ENCODE data around the gene PIK3CG. TPM values are rescaled to one million over a fixed set of nuclear protein-coding genes. Genes with fewer than 3 reads are reported as not detected.
"Not testable (repeated sequence)": the region's sequence is repeated elsewhere in the genome, so short reads cannot be mapped to it uniquely, and the experiment has no call there.

The PIK3CG gene
- 0.84 and 1.2 TPM in 2 replicates for total RNA-seq (2014; rRNA removed; shearing (Covaris generic))

GRCh38 chr7:106865130-106866041 lies at the start of gene PIK3CG:
TSS of gene PIK3CG (plus strand) at chr7:106865282. CDS start at chr7:106867562, 2,280 bp downstream.
- DNase-seq (ENCODE audit: low read depth in 1 of 2, low spot score in 2 of 2): no peak
- H3K4me1 ChIP-seq (replicated peaks): peaks cover 11% of the 10 kb centered on the region
- H3K9me3 ChIP-seq (replicated peaks): no peaks in the 10 kb centered on the region
- H3K27ac ChIP-seq: no peak within 1 kb of the TSS
- H3K4me3 ChIP-seq: peak within 1 kb of the TSS; percentile 30
- no peaks in the 10 kb centered on the region for H3K36me3 ChIP-seq
- H3K27me3 ChIP-seq (replicated peaks): no peaks in the 10 kb centered on the region

DNA sequence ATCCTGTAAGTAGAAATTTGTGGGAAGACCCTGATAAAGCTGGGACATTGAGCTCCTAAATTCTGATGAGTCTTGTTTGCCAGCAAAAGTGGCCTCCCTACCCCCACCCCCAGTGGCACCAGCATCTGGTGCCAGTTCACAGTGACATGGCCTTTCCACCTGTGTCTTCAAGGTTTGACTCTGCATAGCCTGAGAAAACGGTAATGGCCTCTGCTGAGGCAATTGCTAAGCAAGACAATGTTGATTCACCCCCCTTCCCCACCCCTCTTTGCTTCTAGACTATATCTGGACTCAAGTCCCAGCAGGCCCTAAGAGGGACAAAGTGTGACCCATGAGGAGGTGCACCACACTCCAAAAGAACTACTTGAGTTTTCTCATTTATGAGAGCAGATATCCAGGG lies 48.0 kb upstream of the PIK3CG start:
- no peaks in the 10 kb centered on the region for H3K27me3 ChIP-seq (replicated peaks)
- peaks cover 9% of the 10 kb centered on the region for H3K4me1 ChIP-seq (replicated peaks)
- DNase-seq (ENCODE audit: low read depth in 1 of 2, low spot score in 2 of 2): no peak
- H3K9me3 ChIP-seq (replicated peaks): no peaks in the 10 kb centered on the region
- H3K4me3 ChIP-seq: no peak overlapping the region
- H3K36me3 ChIP-seq: no peaks in the 10 kb centered on the region; the same call in 1 of the 2 replicates
- no peak overlapping the region for H3K27ac ChIP-seq

GRCh38 chr7:106818736-106819135 lies 46.3 kb upstream of the PIK3CG start:
- Histone ChIP-seq H3K36me3 (peaks cover under 1% of the 10 kb centered on the region; the same call in 1 of the 2 replicates), H3K27me3 (replicated peaks) (no peaks in the 10 kb centered on the region), H3K27ac (no peak overlapping the region), H3K9me3 (replicated peaks) (no peaks in the 10 kb centered on the region), H3K4me3 (no peak overlapping the region), H3K4me1 (replicated peaks) (peaks cover 7% of the 10 kb centered on the region)
- no peak for DNase-seq (ENCODE audit: low read depth in 1 of 2, low spot score in 2 of 2)

GRCh38 chr7:106819546-106819945 lies 45.5 kb upstream of the PIK3CG start:
- Histone ChIP-seq H3K9me3 (replicated peaks) (no peaks in the 10 kb centered on the region), H3K27me3 (replicated peaks) (no peaks in the 10 kb centered on the region), H3K4me3 (no peak overlapping the region), H3K4me1 (replicated peaks) (peaks cover 10% of the 10 kb centered on the region), H3K36me3 (peaks cover 8% of the 10 kb centered on the region), H3K27ac (no peak overlapping the region)
- DNase-seq (ENCODE audit: low read depth in 1 of 2, low spot score in 2 of 2): no peak

- no peak overlapping the region for H3K4me3 ChIP-seq
- peaks cover 10% of the 10 kb centered on the region for H3K4me1 ChIP-seq (replicated peaks)
- peaks cover 8% of the 10 kb centered on the region for H3K36me3 ChIP-seq
- no peaks in the 10 kb centered on the region for H3K27me3 ChIP-seq (replicated peaks)
- no peaks in the 10 kb centered on the region for H3K9me3 ChIP-seq (replicated peaks)
- no peak overlapping the region for H3K27ac ChIP-seq
- DNase-seq (ENCODE audit: low read depth in 1 of 2, low spot score in 2 of 2): no peak
Measured at GRCh38 chr7:106820321-106821217, 44.5 kb upstream of the PIK3CG start.

- peaks cover 8% of the 10 kb centered on the region for H3K36me3 ChIP-seq
- H3K27ac ChIP-seq: no peak overlapping the region
- no peaks in the 10 kb centered on the region for H3K27me3 ChIP-seq (replicated peaks)
- no peaks in the 10 kb centered on the region for H3K9me3 ChIP-seq (replicated peaks)
- no peak for DNase-seq (ENCODE audit: low read depth in 1 of 2, low spot score in 2 of 2)
- no peak overlapping the region for H3K4me3 ChIP-seq
- H3K4me1 ChIP-seq (replicated peaks): peaks cover 10% of the 10 kb centered on the region
Measured at GRCh38 chr7:106823631-106824030, 41.5 kb upstream of the PIK3CG start.

- no peak overlapping the region for H3K27ac ChIP-seq
- no peak overlapping the region for H3K4me3 ChIP-seq
- H3K36me3 ChIP-seq: peaks cover 8% of the 10 kb centered on the region
- peaks cover 10% of the 10 kb centered on the region for H3K4me1 ChIP-seq (replicated peaks)
- H3K27me3 ChIP-seq (replicated peaks): no peaks in the 10 kb centered on the region
- DNase-seq (ENCODE audit: low read depth in 1 of 2, low spot score in 2 of 2): no peak
- H3K9me3 ChIP-seq (replicated peaks): no peaks in the 10 kb centered on the region
Measured at GRCh38 chr7:106824458-106824857, 40.6 kb upstream of the PIK3CG start.

- H3K4me3 ChIP-seq: no peak overlapping the region
- peaks cover 10% of the 10 kb centered on the region for H3K4me1 ChIP-seq (replicated peaks)
- no peak for DNase-seq (ENCODE audit: low read depth in 1 of 2, low spot score in 2 of 2)
- no peak overlapping the region for H3K27ac ChIP-seq
- no peaks in the 10 kb centered on the region for H3K9me3 ChIP-seq (replicated peaks)
- H3K36me3 ChIP-seq: peaks cover 8% of the 10 kb centered on the region; the same call in 1 of the 2 replicates
- no peaks in the 10 kb centered on the region for H3K27me3 ChIP-seq (replicated peaks)
Measured at GRCh38 chr7:106827626-106828025, 37.5 kb upstream of the PIK3CG start.

DNA sequence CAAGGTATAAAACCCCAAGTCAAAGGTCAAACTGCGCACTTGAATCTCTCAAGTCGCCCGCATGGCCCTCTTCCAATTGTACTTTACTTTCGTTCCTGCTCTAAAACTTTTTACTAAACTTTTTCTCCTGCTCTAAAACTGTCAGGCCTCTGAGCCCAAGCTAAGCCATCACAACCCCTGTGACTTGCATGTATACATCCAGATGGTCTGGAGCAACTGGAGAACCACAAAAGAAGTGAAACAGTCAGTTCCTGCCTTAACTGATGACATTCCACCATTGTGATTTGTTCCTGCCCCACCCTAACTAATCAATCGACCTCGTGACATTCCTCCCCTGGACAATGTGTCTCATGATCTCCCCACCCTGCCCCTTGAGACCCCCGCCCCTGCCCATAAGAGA lies 35.6 kb upstream of the PIK3CG start:
- no peak for DNase-seq (ENCODE audit: low read depth in 1 of 2, low spot score in 2 of 2)
- no peaks in the 10 kb centered on the region for H3K9me3 ChIP-seq (replicated peaks)
- H3K4me3 ChIP-seq: no peak overlapping the region
- no peaks in the 10 kb centered on the region for H3K27me3 ChIP-seq (replicated peaks)
- peaks cover under 1% of the 10 kb centered on the region for H3K4me1 ChIP-seq (replicated peaks)
- no peak overlapping the region for H3K27ac ChIP-seq
- H3K36me3 ChIP-seq: peaks cover under 1% of the 10 kb centered on the region; the same call in 1 of the 2 replicates

DNA sequence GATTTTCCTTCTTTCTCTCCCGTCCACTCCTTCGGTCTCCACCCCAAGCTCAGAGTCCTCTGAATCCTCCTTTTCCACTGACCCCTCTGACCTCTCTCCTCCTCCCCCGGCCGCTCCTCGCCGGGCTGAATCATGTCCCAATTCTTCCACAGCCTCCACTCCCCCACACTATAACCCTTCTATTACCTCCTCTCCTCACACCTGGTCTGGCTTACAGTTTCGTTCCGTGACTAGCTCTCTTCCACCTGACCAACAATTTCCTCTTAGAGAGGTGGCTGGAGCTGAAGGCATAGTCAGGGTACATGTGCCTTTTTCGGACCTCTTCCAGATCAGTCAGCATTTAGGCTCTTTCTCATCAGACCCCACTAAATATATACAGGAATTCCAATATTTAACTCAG lies 34.2 kb upstream of the PIK3CG start:
- H3K9me3 ChIP-seq (replicated peaks); H3K4me1 ChIP-seq (replicated peaks); H3K27me3 ChIP-seq (replicated peaks): not testable (repeated sequence)

GRCh38 chr7:106836816-106837215 lies 28.3 kb upstream of the PIK3CG start:
- H3K9me3 ChIP-seq (replicated peaks): no peaks in the 10 kb centered on the region

More for the DNA sequence above, 34.2 kb upstream of the PIK3CG start:
- H3K4me3 ChIP-seq; H3K27ac ChIP-seq; DNase-seq (ENCODE audit: low read depth in 1 of 2, low spot score in 2 of 2); H3K36me3 ChIP-seq: not testable (repeated sequence)

DNA sequence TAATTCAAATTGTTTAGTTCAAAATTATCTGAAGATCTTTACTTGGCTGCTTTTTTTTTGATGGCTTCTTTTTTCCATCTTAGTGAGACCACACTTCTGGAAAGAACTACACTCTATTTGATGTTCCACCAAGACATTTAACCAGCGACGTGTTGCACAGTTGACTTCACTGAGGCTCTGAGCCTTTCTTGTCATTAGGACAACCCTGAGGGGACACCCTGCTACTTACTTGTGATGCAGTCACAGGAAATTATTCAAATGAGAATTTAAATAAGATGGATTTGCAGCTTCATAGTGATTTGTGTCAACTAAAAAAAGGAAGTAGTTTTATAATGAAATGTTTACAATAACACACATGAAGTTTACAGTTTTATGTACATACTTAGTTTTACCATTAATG lies 25.6 kb upstream of the PIK3CG start:
- Histone ChIP-seq H3K9me3 (replicated peaks) (no peaks in the 10 kb centered on the region), H3K27me3 (replicated peaks) (no peaks in the 10 kb centered on the region), H3K4me3 (no peak overlapping the region), H3K4me1 (replicated peaks) (peaks cover 35% of the 10 kb centered on the region), H3K36me3 (peaks cover 5% of the 10 kb centered on the region; the same call in 1 of the 2 replicates), H3K27ac (peak overlapping the region; percentile 81)
- DNase-seq (ENCODE audit: low read depth in 1 of 2, low spot score in 2 of 2): no peak

More at GRCh38 chr7:106836816-106837215, 28.3 kb upstream of the PIK3CG start:
- peaks cover 5% of the 10 kb centered on the region; the same call in 1 of the 2 replicates for H3K36me3 ChIP-seq
- H3K4me3 ChIP-seq: no peak overlapping the region
- peaks cover 24% of the 10 kb centered on the region for H3K4me1 ChIP-seq (replicated peaks)
- no peak for DNase-seq (ENCODE audit: low read depth in 1 of 2, low spot score in 2 of 2)
- no peak overlapping the region for H3K27ac ChIP-seq
- no peaks in the 10 kb centered on the region for H3K27me3 ChIP-seq (replicated peaks)

DNA sequence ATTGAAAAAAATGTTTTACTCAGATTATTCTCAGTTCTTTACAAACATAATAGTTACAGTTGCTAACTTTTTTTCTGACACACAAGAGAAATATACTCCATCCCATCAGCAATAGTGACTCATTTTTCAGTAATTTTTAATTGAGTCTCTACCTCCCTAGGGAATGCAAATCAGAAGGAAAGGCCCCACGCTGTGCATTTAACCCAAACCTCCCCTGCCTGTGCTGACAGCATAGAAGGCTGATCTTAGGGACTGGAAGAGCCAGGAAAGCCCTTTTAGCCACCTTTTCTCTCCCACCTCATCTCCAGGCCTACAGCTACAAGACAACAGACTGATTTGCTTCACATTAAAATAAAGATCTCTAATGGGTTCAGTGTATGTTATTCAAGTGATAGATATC lies 24.7 kb upstream of the PIK3CG start:
- H3K4me3 ChIP-seq: no peak overlapping the region
- DNase-seq (ENCODE audit: low read depth in 1 of 2, low spot score in 2 of 2): peak; percentile 74 to 81
- no peaks in the 10 kb centered on the region for H3K27me3 ChIP-seq (replicated peaks)
- peaks cover 5% of the 10 kb centered on the region; the same call in 1 of the 2 replicates for H3K36me3 ChIP-seq
- H3K27ac ChIP-seq: peak overlapping the region; percentile 81
- peaks cover 35% of the 10 kb centered on the region for H3K4me1 ChIP-seq (replicated peaks)
- no peaks in the 10 kb centered on the region for H3K9me3 ChIP-seq (replicated peaks)
